ENCODE results near the gene SBSN.
"Not testable (repeated sequence)": the region's sequence is repeated elsewhere in the genome, so short reads cannot be mapped to it uniquely, and the experiment has no call there.

SBSN gene

GRCh38 chr19:35484252-35485036, 43.7 kb downstream of the SBSN start:
- DNase-seq: no peak

GRCh38 chr19:35483089-35483488, 45.0 kb downstream of the SBSN start:
- Histone ChIP-seq H3K27me3 (peaks cover 0 to 2% of the 10 kb centered on the region in 2 donors), H3K9me3 (no peaks in the 10 kb centered on the region), H3K27ac (no peak overlapping the region), H3K36me3 (no peaks in the 10 kb centered on the region), H3K4me1 (no peaks in the 10 kb centered on the region), H3K4me3 (no peak overlapping the region)
- no peak for TF ChIP-seq CTCF (IDR thresholded peaks at IDR 0.05)
- intact Hi-C loops (cut with DNase I; ENCODE audit: low total_unique reads): no loop called here
- DNase-seq: no peak

More at GRCh38 chr19:35484252-35485036, 43.7 kb downstream of the SBSN start:
- peaks cover 0 to 9% of the 10 kb centered on the region in 2 donors for H3K27me3 ChIP-seq
- no peak overlapping the region for H3K4me3 ChIP-seq
- no peaks in the 10 kb centered on the region for H3K36me3 ChIP-seq
- H3K27ac ChIP-seq: no peak overlapping the region
- no peaks in the 10 kb centered on the region for H3K9me3 ChIP-seq
- no peaks in the 10 kb centered on the region for H3K4me1 ChIP-seq
- no peak for TF ChIP-seq CTCF (IDR thresholded peaks at IDR 0.05)
- intact Hi-C loops (cut with DNase I; ENCODE audit: low total_unique reads): no loop called here

- H3K27ac ChIP-seq: no peak overlapping the region
- TF ChIP-seq CTCF (IDR thresholded peaks at IDR 0.05): no peak
- no peak overlapping the region for H3K4me3 ChIP-seq
- no peaks in the 10 kb centered on the region for H3K27me3 ChIP-seq
- H3K36me3 ChIP-seq: no peaks in the 10 kb centered on the region
- DNase-seq: no peak
- intact Hi-C loops (cut with DNase I; ENCODE audit: low total_unique reads): no loop called here
- no peaks in the 10 kb centered on the region for H3K4me1 ChIP-seq
- H3K9me3 ChIP-seq: no peaks in the 10 kb centered on the region
Measured at GRCh38 chr19:35478794-35479677, 49.1 kb downstream of the SBSN start.

- Histone ChIP-seq H3K27ac (no peak overlapping the region), H3K9me3 (no peaks in the 10 kb centered on the region), H3K4me3 (no peak overlapping the region), H3K36me3 (no peaks in the 10 kb centered on the region), H3K27me3 (no peaks in the 10 kb centered on the region), H3K4me1 (no peaks in the 10 kb centered on the region)
- DNase-seq: no peak
- intact Hi-C loops (cut with DNase I; ENCODE audit: low total_unique reads): no loop called here
- TF ChIP-seq CTCF (IDR thresholded peaks at IDR 0.05): no peak
Measured at GRCh38 chr19:35476149-35476548, 52.0 kb downstream of the SBSN start.

GRCh38 chr19:35474594-35474993, 53.5 kb downstream of the SBSN start:
- H3K27me3 ChIP-seq; H3K9me3 ChIP-seq; H3K27ac ChIP-seq; H3K36me3 ChIP-seq; intact Hi-C loops (cut with DNase I; ENCODE audit: low total_unique reads); H3K4me3 ChIP-seq; DNase-seq; H3K4me1 ChIP-seq: not testable (repeated sequence)

GRCh38 chr19:35474104-35474503, 54.0 kb downstream of the SBSN start:
- no peak for TF ChIP-seq CTCF (IDR thresholded peaks at IDR 0.05)
- H3K9me3 ChIP-seq: no peaks in the 10 kb centered on the region
- no peak overlapping the region for H3K4me3 ChIP-seq
- no peaks in the 10 kb centered on the region for H3K36me3 ChIP-seq
- intact Hi-C loops (cut with DNase I; ENCODE audit: low total_unique reads): no loop called here
- H3K4me1 ChIP-seq: no peaks in the 10 kb centered on the region
- H3K27me3 ChIP-seq: peaks cover 0 to 1% of the 10 kb centered on the region in 2 donors
- DNase-seq: no peak
- no peak overlapping the region for H3K27ac ChIP-seq

Data from tibial artery (tissue), 4 donors.